Retinal pigment epithelial cell (primary cell): ENCODE measurements around the gene PHF21A.

Source experiments
- DNase-seq: peaks from one replicate; pipeline ENCODE4 v3.0.0-alpha.2; 2010; ENCODE audit warnings: low read depth
- H3K4me3 ChIP-seq: 2 replicates; pipeline ENCODE4 v1.5.1; 2011; ENCODE audit warnings: mild to moderate bottlenecking, low read length, control low read depth, moderate library complexity
- TF ChIP-seq, protein P1 (sequence below): conservative IDR thresholded peaks from 2 replicates; pipeline ENCODE4 v1.5.1; 2011; ENCODE audit warnings: low read depth, low read length, control low read depth, inconsistent platforms

Gene PHF21A

DNA sequence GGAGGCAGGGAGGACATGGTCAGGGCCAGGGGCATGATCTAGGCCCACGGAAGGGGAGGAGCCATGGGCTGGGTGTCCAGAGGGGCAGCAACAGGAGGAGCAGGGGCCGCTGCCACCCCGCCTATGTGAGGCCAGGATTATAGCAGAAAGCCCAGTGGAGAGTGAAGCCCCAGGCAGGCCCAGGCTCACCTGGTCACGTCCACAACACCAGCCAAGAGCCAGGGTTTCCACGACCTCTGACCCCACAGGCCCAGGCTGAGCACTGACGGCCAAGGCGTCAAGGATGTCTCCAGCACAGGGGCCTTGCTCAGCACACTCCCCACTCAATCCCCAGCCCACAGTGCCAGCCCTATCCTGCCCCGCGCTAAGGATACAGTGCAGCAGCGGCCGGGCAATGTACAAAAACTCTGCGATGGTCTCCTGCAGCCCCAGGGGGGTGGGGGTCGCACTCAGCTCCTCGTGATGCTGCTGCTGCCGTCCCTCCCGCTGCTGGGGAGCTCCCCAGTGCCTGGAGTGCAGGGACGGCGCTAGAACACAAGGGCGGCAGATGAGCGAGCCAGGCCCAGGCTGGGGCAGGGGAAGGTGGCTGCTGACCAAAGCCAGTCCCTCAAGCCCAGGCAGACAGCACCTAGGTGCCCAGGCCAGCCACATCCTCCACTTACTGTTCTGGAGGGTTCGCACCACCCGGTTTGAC lies 207.2 kb downstream of the PHF21A start:
- no peak overlapping the region for H3K4me3 ChIP-seq
- TF ChIP-seq, protein P1, sequence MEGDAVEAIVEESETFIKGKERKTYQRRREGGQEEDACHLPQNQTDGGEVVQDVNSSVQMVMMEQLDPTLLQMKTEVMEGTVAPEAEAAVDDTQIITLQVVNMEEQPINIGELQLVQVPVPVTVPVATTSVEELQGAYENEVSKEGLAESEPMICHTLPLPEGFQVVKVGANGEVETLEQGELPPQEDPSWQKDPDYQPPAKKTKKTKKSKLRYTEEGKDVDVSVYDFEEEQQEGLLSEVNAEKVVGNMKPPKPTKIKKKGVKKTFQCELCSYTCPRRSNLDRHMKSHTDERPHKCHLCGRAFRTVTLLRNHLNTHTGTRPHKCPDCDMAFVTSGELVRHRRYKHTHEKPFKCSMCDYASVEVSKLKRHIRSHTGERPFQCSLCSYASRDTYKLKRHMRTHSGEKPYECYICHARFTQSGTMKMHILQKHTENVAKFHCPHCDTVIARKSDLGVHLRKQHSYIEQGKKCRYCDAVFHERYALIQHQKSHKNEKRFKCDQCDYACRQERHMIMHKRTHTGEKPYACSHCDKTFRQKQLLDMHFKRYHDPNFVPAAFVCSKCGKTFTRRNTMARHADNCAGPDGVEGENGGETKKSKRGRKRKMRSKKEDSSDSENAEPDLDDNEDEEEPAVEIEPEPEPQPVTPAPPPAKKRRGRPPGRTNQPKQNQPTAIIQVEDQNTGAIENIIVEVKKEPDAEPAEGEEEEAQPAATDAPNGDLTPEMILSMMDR: no peak
- DNase-seq: no peak

DNA sequence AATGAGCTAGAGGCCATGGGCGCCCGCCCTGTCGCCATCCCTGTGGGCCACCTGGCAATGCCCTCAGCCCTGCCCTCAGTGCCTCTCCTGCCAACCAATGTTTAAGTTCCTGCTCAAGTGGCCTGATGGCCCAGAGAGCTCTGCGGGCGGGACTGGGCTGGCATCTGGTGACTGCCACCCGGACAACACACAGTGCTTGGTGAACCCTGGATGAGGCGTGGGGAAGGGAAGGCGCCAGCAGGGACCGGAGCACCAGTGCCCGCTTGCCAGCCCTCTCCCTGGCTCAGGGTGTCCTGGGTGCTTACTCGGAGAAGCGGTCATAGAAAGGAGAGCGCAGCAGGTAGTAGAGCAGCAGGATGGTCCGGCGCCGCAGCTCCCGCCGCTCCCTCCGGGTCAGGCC lies 207.7 kb downstream of the PHF21A start:
- DNase-seq: no peak
- H3K4me3 ChIP-seq: no peak overlapping the region
- TF ChIP-seq, protein P1: no peak

DNA sequence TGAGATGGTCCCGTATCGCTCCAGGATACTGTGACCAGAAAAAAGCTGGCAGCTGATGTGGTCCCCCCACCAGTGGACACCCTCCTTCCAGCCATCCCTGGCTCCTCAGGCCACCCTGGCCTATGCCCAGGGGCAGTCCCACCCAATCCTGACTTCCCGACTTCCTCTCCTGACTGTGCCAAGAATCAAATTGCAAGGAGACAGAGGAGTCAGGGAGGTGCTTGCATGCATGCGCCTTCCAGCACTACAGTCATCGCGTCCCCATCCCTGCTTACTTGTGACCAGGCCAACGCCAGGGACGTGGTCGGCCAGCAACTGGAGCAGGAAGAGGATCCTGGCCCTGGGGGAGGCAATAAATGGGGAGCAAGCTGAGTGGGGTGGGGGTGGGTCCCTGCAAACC lies 210.6 kb downstream of the PHF21A start:
- TF ChIP-seq, protein P1: no peak
- DNase-seq: no peak
- no peak overlapping the region for H3K4me3 ChIP-seq

DNA sequence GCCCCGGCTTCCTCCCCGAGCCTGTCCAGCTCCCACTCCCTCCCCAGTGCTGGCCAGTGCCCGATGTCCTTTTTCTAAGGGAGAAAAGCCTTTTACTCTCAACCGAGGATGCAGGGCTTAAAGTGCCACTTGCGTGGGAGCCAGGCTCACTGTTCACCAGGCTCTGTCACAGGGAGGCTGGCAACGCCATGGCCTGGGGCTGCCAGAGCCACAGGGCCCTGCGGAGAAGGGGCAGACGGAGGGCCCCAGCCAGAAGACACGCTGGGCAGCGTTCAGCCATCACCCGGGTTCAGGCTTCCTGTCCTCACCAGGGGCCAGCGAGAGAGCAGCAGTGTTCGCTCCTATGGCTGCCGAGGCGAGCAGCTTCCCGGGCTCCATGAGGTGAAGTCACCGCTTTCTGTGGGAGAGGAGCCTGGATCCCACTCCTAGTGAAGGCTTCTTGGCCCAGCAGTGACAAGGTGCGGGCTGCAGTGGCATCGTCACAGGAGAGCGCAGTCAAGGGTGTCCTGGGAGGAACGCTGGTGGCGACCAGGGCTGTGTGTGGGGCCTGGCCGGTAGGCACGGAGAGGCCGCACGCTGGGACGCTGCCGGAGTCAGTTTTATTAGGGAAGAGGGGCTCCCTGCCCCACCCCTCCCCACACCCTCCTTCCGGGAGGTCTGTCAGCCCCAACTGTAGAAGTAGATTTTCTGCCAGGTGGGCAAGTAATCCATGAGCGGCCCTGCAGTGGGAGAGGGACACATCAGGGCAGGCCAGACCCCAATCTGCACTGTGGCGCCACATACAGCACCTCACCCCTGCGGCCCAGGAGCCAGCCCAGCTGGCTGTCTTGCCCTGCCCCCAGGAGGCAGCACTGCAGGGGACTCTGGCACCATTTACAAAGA lies 211.4 kb downstream of the PHF21A start:
- TF ChIP-seq, protein P1: no peak
- DNase-seq: no peak
- H3K4me3 ChIP-seq: no peak overlapping the region

DNA sequence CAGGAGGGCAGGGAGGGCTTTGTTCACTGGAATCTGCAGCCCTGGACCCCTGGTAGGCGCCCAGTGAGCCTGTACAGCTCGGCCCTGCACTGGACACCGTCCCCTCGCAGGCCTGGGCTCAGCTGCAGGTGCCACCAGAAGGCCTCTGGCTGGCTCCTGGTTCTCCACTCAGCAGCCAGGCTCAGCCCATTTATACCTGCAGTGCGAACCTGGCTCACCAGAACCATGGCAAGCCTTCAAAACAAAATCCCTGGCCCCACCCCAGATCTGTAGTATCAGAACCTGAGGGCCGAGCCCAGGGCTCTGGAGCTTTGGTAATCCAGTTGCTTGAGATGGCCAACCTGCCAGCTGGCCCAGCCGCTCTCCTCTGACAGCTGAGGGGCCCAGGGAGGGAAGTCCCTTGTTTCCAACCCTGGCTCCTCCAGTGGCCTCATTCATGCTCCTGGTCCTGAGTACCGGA lies 213.3 kb downstream of the PHF21A start:
- DNase-seq: no peak
- H3K4me3 ChIP-seq: no peak overlapping the region
- TF ChIP-seq, protein P1: no peak

DNA sequence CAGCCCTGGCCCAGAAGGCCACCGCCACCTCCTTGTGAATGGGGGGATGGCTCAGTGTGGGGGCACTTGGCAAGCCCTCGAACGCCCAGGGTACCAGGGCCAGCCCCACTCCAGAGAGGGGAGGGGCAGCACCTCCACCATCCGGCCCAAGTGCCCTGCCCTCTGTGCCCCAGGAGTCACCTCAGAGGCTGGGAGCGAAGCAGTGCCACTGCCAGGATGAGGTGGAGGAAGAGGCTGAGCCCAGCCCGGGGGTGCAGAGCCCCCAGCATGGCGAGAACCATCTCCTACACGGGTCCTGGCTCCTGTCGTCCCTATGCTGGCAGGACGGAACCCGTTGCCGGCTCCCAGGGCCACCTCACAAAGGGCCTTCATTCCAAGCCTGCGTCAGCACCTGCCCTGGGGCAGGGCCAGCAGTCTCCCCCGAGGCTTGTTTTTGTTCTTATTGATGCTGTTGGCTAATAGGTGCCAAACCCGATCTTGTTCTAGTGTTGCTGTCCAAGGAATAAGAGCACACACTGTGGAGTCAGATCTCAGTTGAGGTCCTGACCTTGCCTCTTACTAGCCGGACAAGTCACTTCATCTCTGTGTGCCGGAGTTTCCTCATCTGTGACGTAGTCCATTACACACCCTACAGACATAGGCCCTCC lies 214.2 kb downstream of the PHF21A start, which contains the start of gene FREY1:
Gene FREY1, minus strand, starts transcription at position 307 of the 647 bp plus-strand sequence. Its CDS starts 26 bp downstream, at position 281.
- no peak within 1 kb of the TSS for H3K4me3 ChIP-seq

More for the DNA sequence above, 214.2 kb downstream of the PHF21A start, which contains the start of gene FREY1:
- DNase-seq: no peak
- TF ChIP-seq, protein P1: no peak
